HG02938 (cell line): ENCODE results near the gene AKR1C4.
"Not testable (repeated sequence)": the region's sequence is repeated elsewhere in the genome, so short reads cannot be mapped to it uniquely, and the experiment has no call there.

Source experiments
- ATAC-seq: cut with Tn5 transposase; IDR thresholded peaks from one replicate; pipeline ENCODE4 v1.9.1; 2021; ENCODE audit warnings: mild to moderate bottlenecking, moderate library complexity; ENCODE audit not compliant: unreplicated experiment

The AKR1C4 gene

GRCh38 chr10:5196702-5197113 is at the start of gene AKR1C4:
TSS of gene AKR1C4 (plus strand) at chr10:5196837. CDS start at chr10:5196868, 31 bp downstream.
- no peak for ATAC-seq

- ATAC-seq, result no peak
Measured at GRCh38 chr10:5146920-5147254, 49.8 kb upstream of the AKR1C4 start.

- ATAC-seq, result no peak
Measured at GRCh38 chr10:5147255-5147980, 49.2 kb upstream of the AKR1C4 start.

DNA sequence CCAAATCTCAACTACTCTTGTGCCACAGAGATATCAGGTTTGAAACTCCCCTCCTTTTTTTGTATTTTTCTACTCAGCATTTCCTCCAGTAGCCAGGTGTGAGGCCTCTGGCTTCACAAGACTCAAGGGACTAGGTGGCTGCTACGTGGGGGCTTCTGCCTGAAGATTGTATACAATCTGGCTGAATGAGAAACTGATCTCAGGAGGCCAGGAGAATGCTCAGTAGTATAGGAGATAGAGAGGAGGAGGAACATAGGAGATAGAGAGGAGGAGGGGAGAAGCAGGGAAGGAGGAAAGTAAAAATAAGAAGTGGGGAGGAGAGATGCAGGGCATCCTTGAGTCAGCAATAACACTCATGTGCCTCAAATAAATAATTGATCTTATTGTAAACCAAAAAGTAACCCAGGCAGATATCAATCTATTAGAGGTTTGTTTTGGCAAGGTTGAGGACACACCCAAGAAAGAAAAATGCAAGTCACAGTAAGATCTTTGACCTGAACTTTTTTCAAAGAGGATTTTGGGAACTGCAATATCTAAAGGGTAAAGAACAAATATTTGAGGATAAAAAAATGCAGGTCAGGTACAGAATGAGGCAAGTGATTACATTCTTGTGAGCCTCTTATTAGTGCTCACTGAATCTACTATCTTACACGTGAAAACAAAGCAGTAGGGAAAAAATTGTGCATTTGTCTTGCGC is 48.5 kb upstream of the AKR1C4 start:
- no peak for ATAC-seq

GRCh38 chr10:5148678-5149032 is 48.0 kb upstream of the AKR1C4 start:
- no peak for ATAC-seq

DNA sequence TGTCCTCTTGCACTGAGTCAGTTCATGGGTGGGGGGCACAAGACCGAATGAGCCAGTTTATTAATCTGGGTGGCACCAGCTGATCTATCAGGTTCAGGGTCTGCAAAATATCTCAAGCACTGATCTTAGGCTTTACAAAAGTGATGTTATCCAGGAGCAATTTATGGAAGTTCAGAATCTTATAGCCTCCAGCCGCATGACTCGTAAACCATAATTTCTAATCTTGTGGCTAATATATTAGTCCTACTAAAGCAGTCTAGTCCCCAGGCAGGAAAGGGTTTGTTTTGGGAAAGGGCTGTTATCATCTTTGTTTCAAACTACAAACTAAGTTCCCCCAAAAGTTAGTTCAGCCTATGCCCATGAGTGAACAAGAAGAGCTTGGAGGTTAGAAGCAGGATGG is 45.6 kb upstream of the AKR1C4 start:
- ATAC-seq, result no peak

- no peak for ATAC-seq
Measured at GRCh38 chr10:5155951-5156350, 40.7 kb upstream of the AKR1C4 start.

- no peak for ATAC-seq
Measured at GRCh38 chr10:5157501-5157900, 39.1 kb upstream of the AKR1C4 start.

DNA sequence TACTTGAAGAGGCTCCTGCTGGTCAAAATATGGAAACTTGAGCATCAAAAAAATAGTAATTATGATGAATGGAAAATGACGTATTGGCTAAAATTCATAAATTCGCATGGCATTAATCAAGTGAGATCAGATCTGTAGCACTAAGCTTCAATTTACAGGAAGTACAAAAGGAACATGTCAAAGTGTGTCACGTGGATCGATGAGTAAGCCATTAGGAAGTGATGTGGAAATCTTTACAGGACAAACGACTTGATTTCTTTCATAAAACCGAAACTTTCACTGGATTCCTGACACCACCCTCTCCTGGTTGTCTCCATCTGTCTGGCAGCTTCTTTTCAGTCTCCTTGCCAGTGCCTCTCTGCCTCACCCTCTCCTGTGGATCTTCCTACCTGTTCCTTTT is 37.5 kb upstream of the AKR1C4 start:
- no peak for ATAC-seq

- ATAC-seq, result no peak
Measured at GRCh38 chr10:5163487-5163886, 33.1 kb upstream of the AKR1C4 start.

- no peak for ATAC-seq
Measured at GRCh38 chr10:5165738-5166137, 30.9 kb upstream of the AKR1C4 start.

DNA sequence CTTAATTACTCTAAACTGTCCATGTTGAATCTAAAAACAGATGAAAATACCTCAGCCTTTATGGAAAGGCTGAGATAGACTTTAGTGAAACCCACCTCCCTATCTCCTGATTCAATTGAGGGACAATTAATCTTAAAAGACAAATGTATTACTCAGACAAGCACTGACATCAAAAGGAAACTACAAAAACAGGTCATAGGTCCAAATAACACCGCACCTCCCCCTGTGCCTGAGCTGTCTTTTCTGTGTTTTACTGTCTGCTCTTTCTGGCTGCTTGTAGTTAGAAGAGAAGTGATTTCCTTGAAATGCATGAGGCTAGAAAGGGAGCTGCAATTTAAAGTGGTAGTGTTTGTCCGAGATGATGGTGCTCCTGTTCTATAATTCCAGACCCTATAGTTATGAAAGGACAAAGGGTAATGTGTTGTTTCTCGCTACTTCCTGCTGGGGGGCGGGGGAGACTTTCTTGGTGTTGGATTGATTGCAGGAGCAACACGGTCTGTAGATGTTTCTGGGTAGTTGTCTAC is 27.7 kb upstream of the AKR1C4 start:
- ATAC-seq, result no peak

GRCh38 chr10:5175581-5175980 is 21.1 kb upstream of the AKR1C4 start:
- not testable (repeated sequence) for ATAC-seq

- not testable (repeated sequence) for ATAC-seq
Measured at GRCh38 chr10:5180503-5180902, 16.1 kb upstream of the AKR1C4 start.

GRCh38 chr10:5183923-5184322 is 12.7 kb upstream of the AKR1C4 start:
- no peak for ATAC-seq

DNA sequence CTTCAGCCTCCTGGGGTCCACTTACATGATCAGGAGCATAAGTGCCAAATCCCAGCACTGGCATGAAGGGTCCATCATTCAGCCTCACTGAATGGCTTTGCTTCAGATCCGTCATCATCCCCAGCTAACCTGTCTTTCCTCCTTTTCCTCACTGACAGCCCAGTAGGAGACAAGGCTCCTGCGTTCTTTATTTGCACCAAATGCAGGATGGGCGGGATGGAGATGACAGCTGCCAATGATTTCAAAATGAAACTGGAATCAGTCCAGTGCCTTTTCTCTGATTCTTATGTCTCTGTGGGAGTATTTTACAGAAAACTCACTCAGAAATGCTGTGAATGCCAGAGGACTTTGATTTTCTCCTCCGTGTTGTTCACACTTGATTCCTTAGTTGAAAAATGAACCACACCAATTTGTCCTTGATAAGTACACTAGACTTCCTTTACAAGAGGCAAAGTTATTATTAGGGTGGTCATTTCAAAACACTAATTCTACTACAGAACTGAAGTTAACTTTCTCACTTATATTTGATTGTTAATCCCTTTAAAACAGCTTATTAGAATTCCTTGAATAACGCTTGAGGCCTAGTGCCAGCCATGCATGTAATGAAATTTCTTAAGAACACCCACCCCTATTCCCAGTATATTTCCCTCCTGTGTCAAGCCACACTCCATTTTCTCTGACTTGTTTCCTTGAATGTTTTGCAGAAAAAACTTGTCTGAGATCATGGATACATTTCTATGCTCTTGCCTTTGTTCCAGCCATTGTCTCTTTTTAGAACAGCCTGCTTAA is 11.5 kb upstream of the AKR1C4 start, which contains the start of gene AKR1C8:
Gene AKR1C8 (minus strand): TSS at position 164 of the 789 bp plus-strand sequence. CDS start 46 bp downstream, at position 118.
- ATAC-seq, result no peak

DNA sequence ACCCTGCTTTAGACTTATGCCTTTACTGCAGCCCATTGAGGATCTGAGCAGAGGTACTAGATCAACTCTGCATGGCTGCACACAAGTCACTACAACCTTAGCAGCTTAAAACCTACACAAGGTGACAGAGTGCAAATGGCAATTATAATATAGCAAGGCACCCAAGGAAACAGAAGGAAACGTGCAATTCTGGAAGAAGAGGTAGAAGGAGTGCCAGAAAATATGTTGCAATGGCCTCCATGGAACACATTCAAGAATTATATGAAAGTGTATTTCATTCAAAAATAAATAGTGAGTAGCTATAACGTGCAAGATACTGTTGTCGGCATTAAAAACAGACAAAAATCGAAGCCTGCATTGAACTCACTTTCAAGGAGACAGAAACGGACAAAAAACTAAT is 8.8 kb upstream of the AKR1C4 start:
- no peak for ATAC-seq

DNA sequence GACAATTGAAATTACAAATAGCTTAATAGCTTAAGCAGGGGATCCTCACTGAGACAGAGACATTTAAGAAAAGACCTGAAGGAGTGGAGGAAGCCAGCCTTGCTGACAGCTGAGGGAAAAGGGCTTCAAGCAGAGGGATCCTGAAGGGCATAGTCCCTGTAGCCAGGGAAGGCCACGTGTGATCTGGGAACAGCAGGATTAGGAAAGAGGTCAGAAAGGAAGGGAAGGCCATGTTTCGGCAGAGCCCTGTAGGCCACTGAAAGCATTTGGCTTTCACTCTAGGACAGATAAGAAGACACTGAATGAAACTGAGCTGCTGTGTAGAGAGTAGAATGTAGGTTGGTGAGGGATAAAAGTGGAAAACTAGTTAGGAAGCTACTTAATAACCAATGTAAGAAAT is 8.3 kb upstream of the AKR1C4 start:
- ATAC-seq, result no peak

DNA sequence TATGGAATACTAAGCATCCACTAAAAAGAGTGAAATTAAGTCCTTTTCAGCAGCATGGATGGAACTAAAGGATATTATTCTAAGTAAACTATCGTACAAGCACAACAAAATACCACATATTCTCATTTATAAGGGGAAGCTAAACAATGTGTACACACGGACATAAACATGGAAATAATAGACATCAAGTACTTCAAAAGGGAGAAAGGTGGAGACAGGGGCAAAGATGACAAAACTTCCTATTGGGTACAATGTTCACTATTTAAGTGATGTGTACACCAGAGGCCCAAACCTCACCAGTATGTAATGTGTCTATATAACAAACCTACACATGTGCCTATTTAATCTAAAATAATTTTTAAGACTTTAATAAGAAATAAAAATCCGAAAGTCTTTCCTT is 2.2 kb upstream of the AKR1C4 start:
- ATAC-seq, result no peak

DNA sequence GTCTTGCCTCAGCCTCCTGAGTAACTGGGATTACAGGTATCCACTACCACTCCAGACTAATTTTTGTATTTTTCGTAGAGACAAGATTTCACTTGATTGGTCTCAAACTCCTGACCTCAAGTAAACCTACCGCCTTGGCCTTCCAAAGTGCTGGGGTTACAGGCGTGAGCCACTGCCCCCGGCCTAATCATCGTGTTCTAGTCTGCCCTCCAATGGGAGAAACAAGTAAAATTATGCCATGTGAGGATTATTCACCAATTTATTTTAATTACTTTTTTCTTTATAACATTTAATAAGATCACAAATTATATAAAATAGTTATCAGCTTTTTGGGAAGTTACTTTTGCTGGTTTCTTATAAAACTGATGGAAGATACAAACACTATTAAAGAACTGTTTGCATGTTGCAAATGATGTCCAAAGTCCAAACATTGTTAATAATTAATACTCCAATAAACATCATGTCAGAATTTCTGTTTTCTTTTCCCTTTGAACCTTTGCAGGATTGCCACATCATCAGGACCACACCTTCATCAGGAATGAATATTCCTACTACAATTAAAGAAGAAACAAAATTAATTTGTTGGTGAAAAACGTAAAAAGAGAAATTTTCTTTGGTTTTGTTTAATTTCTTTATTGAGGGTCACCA is 786 bp upstream of the AKR1C4 start:
- ATAC-seq, result no peak

DNA sequence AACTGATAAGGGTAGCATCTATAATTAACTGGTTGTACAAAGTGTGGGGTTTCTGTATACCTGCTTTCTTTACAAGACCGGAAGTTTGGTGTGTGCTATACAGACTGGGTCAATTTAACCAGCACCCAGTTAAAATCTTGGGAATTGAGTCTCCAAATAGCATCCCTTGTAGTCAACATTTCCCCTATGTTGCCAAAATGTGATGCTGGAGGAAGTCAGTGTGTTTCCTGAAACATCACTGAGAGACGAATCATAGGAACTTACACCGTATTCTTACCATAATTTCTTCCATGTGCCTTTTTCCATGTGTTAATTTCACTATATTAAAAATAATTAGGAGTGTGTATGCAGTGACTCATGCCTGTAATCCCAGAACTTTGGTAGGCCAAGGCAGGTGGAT is 1.7 kb downstream of the AKR1C4 start:
- no peak for ATAC-seq
